HG03280 (cell line): Measurements from ENCODE around the gene IL22.
"Not testable (repeated sequence)": the region's sequence is repeated elsewhere in the genome, so short reads cannot be mapped to it uniquely, and the experiment has no call there.

Experiments
- ATAC-seq: cut with Tn5 transposase; IDR thresholded peaks from one replicate; pipeline ENCODE4 v1.9.1; 2021; ENCODE audit warnings: mild to moderate bottlenecking, moderate library complexity; ENCODE audit not compliant: unreplicated experiment

Gene IL22

GRCh38 chr12:68231229-68231628, 22.2 kb downstream of the IL22 start:
- ATAC-seq, result no peak

GRCh38 chr12:68229956-68230355, 23.4 kb downstream of the IL22 start:
- ATAC-seq, result no peak

GRCh38 chr12:68227356-68227755, 26.0 kb downstream of the IL22 start:
- ATAC-seq, result no peak

- no peak for ATAC-seq
Measured at GRCh38 chr12:68225576-68226476, 27.6 kb downstream of the IL22 start, which contains the start of gene IL26. IL26 (minus strand) TSS chr12:68225810; CDS start chr12:68225756, 54 bp downstream.

GRCh38 chr12:68224613-68225285, 28.7 kb downstream of the IL22 start:
- no peak for ATAC-seq

- peak; percentile 94 for ATAC-seq
Measured at GRCh38 chr12:68223067-68223747, 30.2 kb downstream of the IL22 start.

- no peak for ATAC-seq
Measured at GRCh38 chr12:68222326-68222725, 31.1 kb downstream of the IL22 start.

GRCh38 chr12:68221497-68221896, 31.9 kb downstream of the IL22 start:
- no peak for ATAC-seq

GRCh38 chr12:68210875-68211274, 42.5 kb downstream of the IL22 start:
- no peak for ATAC-seq

- ATAC-seq, result not testable (repeated sequence)
Measured at GRCh38 chr12:68209048-68209728, 44.2 kb downstream of the IL22 start.

GRCh38 chr12:68207276-68207675, 46.1 kb downstream of the IL22 start:
- no peak for ATAC-seq

- no peak for ATAC-seq
Measured at GRCh38 chr12:68206446-68206845, 47.0 kb downstream of the IL22 start.

- no peak for ATAC-seq
Measured at GRCh38 chr12:68203460-68203875, 49.9 kb downstream of the IL22 start.

GRCh38 chr12:68200854-68201253, 52.5 kb downstream of the IL22 start:
- no peak for ATAC-seq

- ATAC-seq, result no peak
Measured at GRCh38 chr12:68199127-68199526, 54.3 kb downstream of the IL22 start.

- ATAC-seq, result no peak
Measured at GRCh38 chr12:68198507-68199086, 54.8 kb downstream of the IL22 start.
